ENCODE results near the gene HNRNPC. TPM values are rescaled to one million over a fixed set of nuclear protein-coding genes. Genes with fewer than 3 reads are reported as not detected.
A peak's percentile ranks its signal among the peaks of the same experiment; 100 is the strongest.

HNRNPC gene
- total RNA-seq = 100 to 1,000 TPM; 227 to 300 (median 259) TPM
- 100 to 1,000 TPM; 320 to 358 TPM for polyA plus RNA-seq
- long read RNA-seq, donor 1, transcript HNRNPC-230 (8 exons, 1,371 nt) = minor isoform, 6 of 141 reads
- long read RNA-seq, donor 1, transcript HNRNPC-205 (9 exons, 1,375 nt) = major isoform, 77 of 141 reads
- long read RNA-seq, donor 1, transcript HNRNPC-211 (9 exons, 1,784 nt) = minor isoform, 29 of 141 reads
- long read RNA-seq, donor 1, partial matches to known transcripts = 6 of 141 reads
- long read RNA-seq, donor 1, other reads (novel, unspliced or antisense) = 18 of 141 reads
- long read RNA-seq, donor 2, full-length matches to known transcripts = 95 of 140 reads
- long read RNA-seq, donor 2, partial matches to known transcripts = 12 of 140 reads
- long read RNA-seq, donor 2, other reads (novel, unspliced or antisense) = 33 of 140 reads
- long read RNA-seq, donor 3, full-length matches to known transcripts = 136 of 208 reads
- long read RNA-seq, donor 3, partial matches to known transcripts = 21 of 208 reads
- long read RNA-seq, donor 3, other reads (novel, unspliced or antisense) = 51 of 208 reads

DNA sequence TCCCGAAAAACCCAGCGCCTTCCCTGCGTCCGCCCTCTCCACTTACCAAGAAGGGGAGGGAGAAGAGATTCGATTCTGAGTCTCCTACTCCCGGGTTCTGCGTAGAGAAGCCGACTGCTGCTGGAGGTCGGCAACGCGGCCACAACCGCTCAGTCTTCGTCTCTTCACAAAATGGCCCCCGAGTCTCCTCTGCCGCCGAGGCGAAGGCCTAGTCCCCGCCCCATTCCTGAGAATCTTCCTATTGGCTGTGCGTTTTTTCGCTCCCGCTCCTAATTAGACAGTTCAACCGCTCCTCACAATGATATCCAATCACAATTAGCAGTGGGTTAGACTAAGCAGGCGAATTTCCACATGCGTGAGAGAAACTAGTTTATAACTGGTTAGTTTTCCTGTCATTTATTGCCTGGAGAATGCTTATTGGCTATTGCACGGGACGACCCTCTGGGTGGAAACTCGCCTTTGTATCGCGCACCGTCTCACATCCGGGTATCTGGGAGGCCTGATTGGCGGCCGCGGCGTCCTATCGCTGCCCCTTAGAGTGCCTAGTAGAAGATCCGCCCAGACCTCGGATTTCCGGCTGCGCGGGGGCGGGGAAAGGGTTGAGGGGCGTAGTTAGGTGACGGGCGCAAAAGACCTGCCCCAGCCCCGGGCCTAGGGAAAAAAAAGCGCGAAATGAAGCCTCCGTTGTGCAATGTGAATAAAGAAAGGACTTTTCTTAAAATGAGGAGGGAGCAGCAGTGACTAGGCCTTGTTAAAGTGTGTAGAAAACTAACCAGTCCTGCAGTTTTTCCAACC lies at the start of gene HNRNPC:
HNRNPC (minus strand) TSS at position 191 of the 795 bp plus-strand sequence. CDS start 35,249 bp downstream, outside the sequence.
- Histone ChIP-seq H3K9me3 (no peaks in the 10 kb centered on the region), H3K4me1 (peaks cover 4 to 49% (median 43%) of the 10 kb centered on the region in 9 donors), H3K27me3 (no peaks in the 10 kb centered on the region), H3K36me3 (peaks cover 0 to 34% (median 7%) of the 10 kb centered on the region in 9 donors), H3K4me3 (peak within 1 kb of the TSS; percentile 62 to 97 (median 79)), H3K27ac (peak within 1 kb of the TSS; percentile 83 to 97 (median 92))
- peak; percentile 96 to 99 (median 98) for ATAC-seq
- no peak for TF ChIP-seq CTCF (IDR thresholded peaks at IDR 0.05)
- intact Hi-C loops (cut with DNase I) = loop anchor here in 3 of 10 donors (5.0 to 10.0 kb wide), 2 partner anchors 38 to 115 kb away; partner anchors contain the start of gene SUPT16H (in 2 of the 3)
- 0% methylated on average over 49 of the region's 49 CpGs for WGBS, 2 donors
- DNase-seq = peak; percentile 100

GRCh38 chr14:21317398-21317797 lies 48.2 kb upstream of the HNRNPC start:
- Histone ChIP-seq H3K27me3 (peaks cover 0 to 5% (median 0%) of the 10 kb centered on the region in 7 donors), H3K36me3 (no peaks in the 10 kb centered on the region), H3K27ac (no peak overlapping the region), H3K9me3 (no peaks in the 10 kb centered on the region), H3K4me1 (peaks cover 0 to 30% (median 0%) of the 10 kb centered on the region in 9 donors), H3K4me3 (no peak overlapping the region)
- 42 to 65% methylated on average over 3 of the region's 3 CpGs for WGBS, 2 donors
- intact Hi-C loops (cut with DNase I) = no loop called here
- DNase-seq = no peak
- ATAC-seq = no peak
- no peak for TF ChIP-seq CTCF (IDR thresholded peaks at IDR 0.05)

DNA sequence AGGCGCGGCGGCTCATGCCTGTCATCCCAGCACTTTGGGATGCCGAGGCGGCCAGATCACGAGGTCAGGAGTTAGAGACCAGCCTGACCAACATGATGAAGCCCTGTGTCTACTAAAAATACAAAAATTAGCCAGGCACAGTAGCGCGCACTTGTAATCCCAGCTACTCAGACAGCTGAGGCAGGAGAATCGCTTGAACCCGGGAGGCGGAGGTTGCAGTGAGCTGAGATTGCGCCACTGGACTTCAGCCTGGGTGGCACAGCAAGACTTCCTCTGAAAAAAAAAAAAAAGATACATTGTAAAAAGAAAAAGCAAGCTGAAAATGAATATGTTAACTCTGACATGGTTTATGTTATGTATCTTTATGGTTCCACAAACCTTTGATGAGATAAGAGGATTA lies 44.3 kb upstream of the HNRNPC start:
- 87 to 92% methylated on average over 12 of the region's 12 CpGs for WGBS, 2 donors
- H3K9me3 ChIP-seq = no peaks in the 10 kb centered on the region
- H3K27ac ChIP-seq = no peak overlapping the region
- no peak for TF ChIP-seq CTCF (IDR thresholded peaks at IDR 0.05)
- no peak for DNase-seq
- no peak for ATAC-seq
- intact Hi-C loops (cut with DNase I) = no loop called here
- no peaks in the 10 kb centered on the region for H3K36me3 ChIP-seq
- peaks cover 0 to 5% (median 0%) of the 10 kb centered on the region in 7 donors for H3K27me3 ChIP-seq
- H3K4me3 ChIP-seq = no peak overlapping the region
- H3K4me1 ChIP-seq = peaks cover 0 to 23% (median 0%) of the 10 kb centered on the region in 9 donors

DNA sequence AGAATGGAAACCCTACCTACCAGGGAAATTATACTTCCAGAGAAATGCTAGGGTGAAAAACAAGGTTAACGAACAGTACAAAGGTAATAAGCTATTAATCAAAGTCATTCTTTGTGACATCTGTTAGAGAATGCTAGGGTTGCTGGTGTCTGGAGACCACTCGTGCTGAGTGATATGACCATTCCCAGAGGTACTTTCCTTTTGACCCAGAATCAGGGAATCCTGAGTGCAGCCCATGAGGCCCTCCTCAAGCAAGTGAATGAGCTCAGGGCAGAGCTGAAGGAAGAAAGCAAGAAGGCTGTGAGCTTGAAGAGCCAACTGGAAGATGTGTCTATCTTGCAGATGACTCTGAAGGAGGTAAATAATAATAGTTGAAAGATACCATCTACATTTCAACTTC lies 42.4 kb upstream of the HNRNPC start:
- Histone ChIP-seq H3K27me3 (peaks cover 0 to 5% (median 0%) of the 10 kb centered on the region in 7 donors), H3K27ac (no peak overlapping the region), H3K4me3 (no peak overlapping the region), H3K9me3 (no peaks in the 10 kb centered on the region), H3K4me1 (peaks cover 0 to 17% (median 0%) of the 10 kb centered on the region in 9 donors), H3K36me3 (no peaks in the 10 kb centered on the region)
- no peak for ATAC-seq
- 60 to 82% methylated on average over 2 of the region's 2 CpGs for WGBS, 2 donors
- intact Hi-C loops (cut with DNase I) = no loop called here
- no peak for DNase-seq
- no peak for TF ChIP-seq CTCF (IDR thresholded peaks at IDR 0.05)
